Activated CD4-positive, alpha-beta T cell treated with anti-CD3 and anti-CD28 coated beads, Interleukin-2, amount 50 U/mL, for 48 hours (primary cell): Measurements from ENCODE around the gene DNAJC12.

Experiments
- DNase-seq, 2 experiments: peaks; one replicate each; pipeline ENCODE4 v3.0.0-alpha.2; 2020

The DNAJC12 gene

GRCh38 chr10:67760272-67760671, 77.7 kb downstream of the DNAJC12 start:
- no peak for DNase-seq
